Measurements from ENCODE around the gene CHRM4. TPM values are rescaled to one million over a fixed set of nuclear protein-coding genes. Genes with fewer than 3 reads are reported as not detected.

The CHRM4 gene
- total RNA-seq, 1 donor from 2014 or later = 0.27 TPM

- Mint-ChIP-seq H3K9me3 (ENCODE audit: unreplicated experiment) (no peaks in the 10 kb centered on the region), H3K4me1 (ENCODE audit: low read depth, unreplicated experiment) (peaks cover 18% of the 10 kb centered on the region), H3K4me3 (ENCODE audit: unreplicated experiment) (no peak overlapping the region), H3K36me3 (ENCODE audit: low read depth, unreplicated experiment) (no peaks in the 10 kb centered on the region), H3K27me3 (ENCODE audit: low read depth, unreplicated experiment) (peaks cover 10% of the 10 kb centered on the region), H3K27ac (ENCODE audit: unreplicated experiment) (no peak overlapping the region)
- no peak for DNase-seq (ENCODE audit: low read depth)
- peaks cover 8% of the 10 kb centered on the region for H3K4me1 ChIP-seq (ENCODE audit: insufficient read depth, low read length)
- no peak overlapping the region for H3K9ac ChIP-seq (ENCODE audit: low read length)
- no peaks in the 10 kb centered on the region for H3K79me2 ChIP-seq (ENCODE audit: insufficient read depth, low read length)
- no peak for TF ChIP-seq EZH2 (IDR thresholded peaks at IDR 0.05; ENCODE audit: insufficient read depth, low read length)
- TF ChIP-seq CTCF (IDR thresholded peaks at IDR 0.05; ENCODE audit: insufficient read depth, low read depth, low read length) = no peak
- no peaks in the 10 kb centered on the region for H3K36me3 ChIP-seq (ENCODE audit: insufficient read depth, low read length)
- H2AFZ ChIP-seq (ENCODE audit: low read depth, low read length) = peak overlapping the region; percentile 6
- H3K4me3 ChIP-seq (ENCODE audit: insufficient read depth, low read depth, low read length) = no peak overlapping the region
- H4K20me1 ChIP-seq (ENCODE audit: insufficient read depth, low read length) = no peaks in the 10 kb centered on the region
- FAIRE-seq = no peak
- H3K4me2 ChIP-seq (ENCODE audit: low read length) = peak overlapping the region; percentile 74
- H3K27ac ChIP-seq (ENCODE audit: low read depth, low read length) = no peak overlapping the region
- H3K9me3 ChIP-seq (ENCODE audit: insufficient read depth, low read depth, low read length) = no peaks in the 10 kb centered on the region
- H3K27me3 ChIP-seq (ENCODE audit: insufficient read depth, low read length) = peaks cover 3% of the 10 kb centered on the region
These were observed 52.4 kb downstream of the CHRM4 start for GRCh38 chr11:46338988-46339666.

DNA sequence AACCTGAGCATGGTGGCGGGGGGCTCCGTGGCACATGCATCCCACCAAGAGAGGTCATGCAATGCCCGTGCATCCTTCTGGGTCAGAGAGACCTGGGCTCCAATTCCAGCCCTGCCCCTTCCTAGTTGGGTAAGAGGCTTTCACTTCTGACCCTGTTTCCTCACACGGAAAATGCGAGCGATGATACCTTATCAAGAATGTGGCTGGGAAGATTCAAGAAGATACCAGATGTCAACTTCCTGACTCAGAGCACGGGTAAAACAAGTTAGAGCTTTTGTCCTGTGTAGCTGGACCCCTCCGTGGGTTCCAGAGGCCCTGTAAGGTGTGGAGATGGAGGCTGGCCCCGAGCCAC lies 53.0 kb downstream of the CHRM4 start:
- DNase-seq (ENCODE audit: low read depth) = no peak
- FAIRE-seq = no peak
- H3K79me2 ChIP-seq (ENCODE audit: insufficient read depth, low read length) = no peaks in the 10 kb centered on the region
- H3K4me1 ChIP-seq (ENCODE audit: insufficient read depth, low read length) = peaks cover 8% of the 10 kb centered on the region
- TF ChIP-seq EZH2 (IDR thresholded peaks at IDR 0.05; ENCODE audit: insufficient read depth, low read length) (no peak), CTCF (IDR thresholded peaks at IDR 0.05; ENCODE audit: insufficient read depth, low read depth, low read length) (no peak)
- Mint-ChIP-seq H3K36me3 (ENCODE audit: low read depth, unreplicated experiment) (no peaks in the 10 kb centered on the region), H3K9me3 (ENCODE audit: unreplicated experiment) (no peaks in the 10 kb centered on the region), H3K27me3 (ENCODE audit: low read depth, unreplicated experiment) (peaks cover 15% of the 10 kb centered on the region), H3K4me1 (ENCODE audit: low read depth, unreplicated experiment) (peaks cover 16% of the 10 kb centered on the region), H3K27ac (ENCODE audit: unreplicated experiment) (peak overlapping the region; percentile 36), H3K4me3 (ENCODE audit: unreplicated experiment) (no peak overlapping the region)
- no peak overlapping the region for H3K4me3 ChIP-seq (ENCODE audit: insufficient read depth, low read depth, low read length)
- no peaks in the 10 kb centered on the region for H3K36me3 ChIP-seq (ENCODE audit: insufficient read depth, low read length)
- H3K9me3 ChIP-seq (ENCODE audit: insufficient read depth, low read depth, low read length) = no peaks in the 10 kb centered on the region
- peak overlapping the region; percentile 74 for H3K4me2 ChIP-seq (ENCODE audit: low read length)
- H2AFZ ChIP-seq (ENCODE audit: low read depth, low read length) = peak overlapping the region; percentile 6
- no peaks in the 10 kb centered on the region for H4K20me1 ChIP-seq (ENCODE audit: insufficient read depth, low read length)
- no peak overlapping the region for H3K27ac ChIP-seq (ENCODE audit: low read depth, low read length)
- no peak overlapping the region for H3K9ac ChIP-seq (ENCODE audit: low read length)
- H3K27me3 ChIP-seq (ENCODE audit: insufficient read depth, low read length) = peaks cover 8% of the 10 kb centered on the region

- no peak for FAIRE-seq
- H3K27me3 Mint-ChIP-seq (ENCODE audit: low read depth, unreplicated experiment) = peaks cover 17% of the 10 kb centered on the region
- H3K4me2 ChIP-seq (ENCODE audit: low read length) = no peak overlapping the region
These were observed 53.8 kb downstream of the CHRM4 start for GRCh38 chr11:46337626-46338345.

More at GRCh38 chr11:46337626-46338345, 53.8 kb downstream of the CHRM4 start:
- Mint-ChIP-seq H3K27ac (ENCODE audit: unreplicated experiment) (no peak overlapping the region), H3K4me3 (ENCODE audit: unreplicated experiment) (no peak overlapping the region), H3K4me1 (ENCODE audit: low read depth, unreplicated experiment) (peaks cover 11% of the 10 kb centered on the region), H3K9me3 (ENCODE audit: unreplicated experiment) (no peaks in the 10 kb centered on the region), H3K36me3 (ENCODE audit: low read depth, unreplicated experiment) (no peaks in the 10 kb centered on the region)
- H3K36me3 ChIP-seq (ENCODE audit: insufficient read depth, low read length) = no peaks in the 10 kb centered on the region
- no peak overlapping the region for H2AFZ ChIP-seq (ENCODE audit: low read depth, low read length)
- H3K9me3 ChIP-seq (ENCODE audit: insufficient read depth, low read depth, low read length) = no peaks in the 10 kb centered on the region
- no peak overlapping the region for H3K9ac ChIP-seq (ENCODE audit: low read length)
- DNase-seq (ENCODE audit: low read depth) = no peak
- peaks cover 8% of the 10 kb centered on the region for H3K4me1 ChIP-seq (ENCODE audit: insufficient read depth, low read length)
- no peaks in the 10 kb centered on the region for H4K20me1 ChIP-seq (ENCODE audit: insufficient read depth, low read length)
- no peaks in the 10 kb centered on the region for H3K79me2 ChIP-seq (ENCODE audit: insufficient read depth, low read length)
- peaks cover 13% of the 10 kb centered on the region for H3K27me3 ChIP-seq (ENCODE audit: insufficient read depth, low read length)
- no peak overlapping the region for H3K4me3 ChIP-seq (ENCODE audit: insufficient read depth, low read depth, low read length)
- TF ChIP-seq CTCF (IDR thresholded peaks at IDR 0.05; ENCODE audit: insufficient read depth, low read depth, low read length) (no peak), EZH2 (IDR thresholded peaks at IDR 0.05; ENCODE audit: insufficient read depth, low read length) (no peak)
- H3K27ac ChIP-seq (ENCODE audit: low read depth, low read length) = no peak overlapping the region
